Measurements from ENCODE around the gene COMMD1.

Gene COMMD1

DNA sequence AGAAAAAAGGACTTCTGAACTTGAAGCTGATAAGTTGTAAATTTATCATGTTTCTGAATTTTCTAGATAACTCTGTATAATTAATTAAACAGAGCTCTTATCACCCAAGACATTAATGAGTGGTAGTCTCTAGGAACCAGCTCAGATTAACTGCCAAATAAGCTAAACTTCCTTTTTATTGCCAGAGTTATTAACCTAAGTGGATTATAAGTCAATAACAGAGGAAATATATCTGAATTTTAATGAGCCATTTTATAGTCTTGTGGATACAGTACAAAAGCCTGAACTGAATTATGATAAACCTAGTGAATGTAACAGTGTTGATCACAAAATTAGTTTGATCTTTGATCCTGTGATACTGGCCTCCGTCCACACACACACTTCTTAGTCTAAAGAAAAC is 111.5 kb downstream of the COMMD1 start (continued):
- TF ChIP-seq ZNF174 (tag by site-specific recombination; IDR thresholded peaks at IDR 0.05) (no peak), OSR2 (tag by site-specific recombination; IDR thresholded peaks at IDR 0.05) (0 out of 2 replicates have a peak, but pooled peaks have one; percentile 8), FEZF1 (tag by site-specific recombination; IDR thresholded peaks at IDR 0.05) (no peak), ZNF843 (tag by site-specific recombination; IDR thresholded peaks at IDR 0.05) (0 out of 2 replicates have a peak, but pooled peaks have one; percentile 39)

DNA sequence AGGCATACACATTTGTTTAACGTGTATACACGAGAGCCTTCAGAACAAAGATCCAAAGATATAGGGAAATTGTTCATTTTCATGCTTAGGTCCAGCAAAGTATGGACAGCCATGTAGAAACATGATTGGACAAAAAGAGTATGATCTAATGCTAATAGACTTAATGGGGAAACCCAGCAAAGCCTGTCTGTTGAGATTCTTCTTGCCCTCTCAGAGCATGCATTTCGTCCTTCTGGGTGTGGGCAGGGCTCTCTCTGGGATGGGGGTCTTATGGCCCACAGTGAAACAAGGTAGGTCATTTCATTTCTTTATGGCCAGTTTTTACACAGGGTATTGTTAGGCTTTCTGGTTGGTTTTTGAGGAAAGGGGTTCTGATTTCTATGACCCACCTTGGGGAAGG is 124.4 kb downstream of the COMMD1 start:
- CTCF ChIA-PET: no interaction called here
- Histone ChIP-seq H3K9me3 (ENCODE audit: control insufficient read depth, insufficient read depth, low read depth, low read length) (no peaks in the 10 kb centered on the region), H3K27ac (ENCODE audit: extremely low read depth, low read depth, low read length) (no peak overlapping the region), H3K4me3 (ENCODE audit: low read depth, low read length) (no peak overlapping the region), H3K4me1 (ENCODE audit: control insufficient read depth, insufficient read depth, low read length) (peaks cover 6% of the 10 kb centered on the region; the same call in 1 of the 2 replicates), H3K36me3 (ENCODE audit: control insufficient read depth in 2 of 2, insufficient read depth in 1 of 2, low read length in 2 of 2) (no peaks in the 10 kb centered on the region)
- POLR2A ChIA-PET: no interaction called here
- TF ChIP-seq ZNF184 (tag by site-specific recombination; IDR thresholded peaks at IDR 0.05) (no peak), ZNF830 (tag by site-specific recombination; IDR thresholded peaks at IDR 0.05; ENCODE audit: low read depth) (no peak), SP2 (tag by site-specific recombination; IDR thresholded peaks at IDR 0.05) (no peak), ZNF777 (tag by site-specific recombination; IDR thresholded peaks at IDR 0.05; ENCODE audit: borderline replicate concordance) (no peak), SCRT1 (tag by site-specific recombination; IDR thresholded peaks at IDR 0.05; ENCODE audit: borderline replicate concordance) (no peak), GLIS2 (tag by site-specific recombination; IDR thresholded peaks at IDR 0.05) (no peak), ZNF341 (tag by site-specific recombination; IDR thresholded peaks at IDR 0.05; ENCODE audit: low read depth) (no peak), YY1 (tag by site-specific recombination; IDR thresholded peaks at IDR 0.05) (no peak), ZBTB6 (tag by site-specific recombination; IDR thresholded peaks at IDR 0.05) (no peak), ZSCAN23 (tag by site-specific recombination; IDR thresholded peaks at IDR 0.05) (no peak), ZNF558 (tag by site-specific recombination; IDR thresholded peaks at IDR 0.05) (no peak), SCRT2 (tag by site-specific recombination; IDR thresholded peaks at IDR 0.05) (no peak)
- TF ChIP-seq, protein P1, sequence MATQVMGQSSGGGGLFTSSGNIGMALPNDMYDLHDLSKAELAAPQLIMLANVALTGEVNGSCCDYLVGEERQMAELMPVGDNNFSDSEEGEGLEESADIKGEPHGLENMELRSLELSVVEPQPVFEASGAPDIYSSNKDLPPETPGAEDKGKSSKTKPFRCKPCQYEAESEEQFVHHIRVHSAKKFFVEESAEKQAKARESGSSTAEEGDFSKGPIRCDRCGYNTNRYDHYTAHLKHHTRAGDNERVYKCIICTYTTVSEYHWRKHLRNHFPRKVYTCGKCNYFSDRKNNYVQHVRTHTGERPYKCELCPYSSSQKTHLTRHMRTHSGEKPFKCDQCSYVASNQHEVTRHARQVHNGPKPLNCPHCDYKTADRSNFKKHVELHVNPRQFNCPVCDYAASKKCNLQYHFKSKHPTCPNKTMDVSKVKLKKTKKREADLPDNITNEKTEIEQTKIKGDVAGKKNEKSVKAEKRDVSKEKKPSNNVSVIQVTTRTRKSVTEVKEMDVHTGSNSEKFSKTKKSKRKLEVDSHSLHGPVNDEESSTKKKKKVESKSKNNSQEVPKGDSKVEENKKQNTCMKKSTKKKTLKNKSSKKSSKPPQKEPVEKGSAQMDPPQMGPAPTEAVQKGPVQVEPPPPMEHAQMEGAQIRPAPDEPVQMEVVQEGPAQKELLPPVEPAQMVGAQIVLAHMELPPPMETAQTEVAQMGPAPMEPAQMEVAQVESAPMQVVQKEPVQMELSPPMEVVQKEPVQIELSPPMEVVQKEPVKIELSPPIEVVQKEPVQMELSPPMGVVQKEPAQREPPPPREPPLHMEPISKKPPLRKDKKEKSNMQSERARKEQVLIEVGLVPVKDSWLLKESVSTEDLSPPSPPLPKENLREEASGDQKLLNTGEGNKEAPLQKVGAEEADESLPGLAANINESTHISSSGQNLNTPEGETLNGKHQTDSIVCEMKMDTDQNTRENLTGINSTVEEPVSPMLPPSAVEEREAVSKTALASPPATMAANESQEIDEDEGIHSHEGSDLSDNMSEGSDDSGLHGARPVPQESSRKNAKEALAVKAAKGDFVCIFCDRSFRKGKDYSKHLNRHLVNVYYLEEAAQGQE (tag by site-specific recombination; IDR thresholded peaks at IDR 0.05): no peak
- TF ChIP-seq, protein P2, sequence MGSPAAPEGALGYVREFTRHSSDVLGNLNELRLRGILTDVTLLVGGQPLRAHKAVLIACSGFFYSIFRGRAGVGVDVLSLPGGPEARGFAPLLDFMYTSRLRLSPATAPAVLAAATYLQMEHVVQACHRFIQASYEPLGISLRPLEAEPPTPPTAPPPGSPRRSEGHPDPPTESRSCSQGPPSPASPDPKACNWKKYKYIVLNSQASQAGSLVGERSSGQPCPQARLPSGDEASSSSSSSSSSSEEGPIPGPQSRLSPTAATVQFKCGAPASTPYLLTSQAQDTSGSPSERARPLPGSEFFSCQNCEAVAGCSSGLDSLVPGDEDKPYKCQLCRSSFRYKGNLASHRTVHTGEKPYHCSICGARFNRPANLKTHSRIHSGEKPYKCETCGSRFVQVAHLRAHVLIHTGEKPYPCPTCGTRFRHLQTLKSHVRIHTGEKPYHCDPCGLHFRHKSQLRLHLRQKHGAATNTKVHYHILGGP (tag by site-specific recombination; IDR thresholded peaks at IDR 0.05): no peak

DNA sequence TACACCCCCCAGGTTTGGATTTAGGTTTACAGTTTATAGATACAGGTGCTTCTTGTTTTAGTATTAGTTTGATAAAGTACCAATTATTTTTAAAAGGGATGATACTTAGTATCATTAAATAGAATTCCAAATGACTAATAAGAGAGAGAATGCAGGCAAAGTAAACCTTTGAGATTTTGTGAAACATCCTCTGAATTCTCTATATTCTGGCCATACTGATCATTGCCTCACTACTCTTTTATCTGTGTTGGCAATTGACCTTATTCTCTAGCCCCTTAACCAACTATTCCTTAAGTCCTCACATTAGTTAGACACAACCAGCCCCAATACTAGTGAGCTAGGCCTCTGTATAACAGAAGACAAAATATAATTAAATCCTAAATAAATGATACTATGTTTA is 125.4 kb downstream of the COMMD1 start:
- no peaks in the 10 kb centered on the region for H3K36me3 ChIP-seq (ENCODE audit: control insufficient read depth in 2 of 2, insufficient read depth in 1 of 2, low read length in 2 of 2)
- peaks cover 6% of the 10 kb centered on the region; the same call in 1 of the 2 replicates for H3K4me1 ChIP-seq (ENCODE audit: control insufficient read depth, insufficient read depth, low read length)
- ChIA-PET POLR2A (no interaction called here), CTCF (no interaction called here)
- H3K27ac ChIP-seq (ENCODE audit: extremely low read depth, low read depth, low read length): no peak overlapping the region
- H3K4me3 ChIP-seq (ENCODE audit: low read depth, low read length): no peak overlapping the region
- H3K9me3 ChIP-seq (ENCODE audit: control insufficient read depth, insufficient read depth, low read depth, low read length): no peaks in the 10 kb centered on the region
- TF ChIP-seq ZNF664 (tag by site-specific recombination; IDR thresholded peaks at IDR 0.05): no peak
- no peak for TF ChIP-seq ZNF558 (tag by site-specific recombination; IDR thresholded peaks at IDR 0.05)
- no peak for TF ChIP-seq ZNF473 (tag by site-specific recombination; IDR thresholded peaks at IDR 0.05)
- TF ChIP-seq, protein P3, sequence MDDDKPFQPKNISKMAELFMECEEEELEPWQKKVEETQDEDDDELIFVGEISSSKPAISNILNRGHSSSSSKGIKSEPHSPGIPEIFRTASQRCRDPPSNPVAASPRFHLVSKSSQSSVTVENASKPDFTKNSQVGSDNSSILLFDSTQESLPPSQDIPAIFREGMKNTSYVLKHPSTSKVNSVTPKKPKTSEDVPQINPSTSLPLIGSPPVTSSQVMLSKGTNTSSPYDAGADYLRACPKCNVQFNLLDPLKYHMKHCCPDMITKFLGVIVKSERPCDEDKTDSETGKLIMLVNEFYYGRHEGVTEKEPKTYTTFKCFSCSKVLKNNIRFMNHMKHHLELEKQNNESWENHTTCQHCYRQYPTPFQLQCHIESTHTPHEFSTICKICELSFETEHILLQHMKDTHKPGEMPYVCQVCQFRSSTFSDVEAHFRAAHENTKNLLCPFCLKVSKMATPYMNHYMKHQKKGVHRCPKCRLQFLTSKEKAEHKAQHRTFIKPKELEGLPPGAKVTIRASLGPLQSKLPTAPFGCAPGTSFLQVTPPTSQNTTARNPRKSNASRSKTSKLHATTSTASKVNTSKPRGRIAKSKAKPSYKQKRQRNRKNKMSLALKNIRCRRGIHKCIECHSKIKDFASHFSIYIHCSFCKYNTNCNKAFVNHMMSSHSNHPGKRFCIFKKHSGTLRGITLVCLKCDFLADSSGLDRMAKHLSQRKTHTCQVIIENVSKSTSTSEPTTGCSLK (tag by site-specific recombination; IDR thresholded peaks at IDR 0.05): no peak
- TF ChIP-seq HOXD13 (CRISPR knock-in tag; IDR thresholded peaks at IDR 0.05; ENCODE audit: borderline replicate concordance): no peak
- no peak for TF ChIP-seq ZNF423 (tag by site-specific recombination; IDR thresholded peaks at IDR 0.05)
- no peak for TF ChIP-seq ZNF302 (tag by site-specific recombination; IDR thresholded peaks at IDR 0.05; ENCODE audit: low read depth)
- TF ChIP-seq KLF8 (tag by site-specific recombination; IDR thresholded peaks at IDR 0.05): no peak
- no peak for TF ChIP-seq ZNF76 (tag by site-specific recombination; IDR thresholded peaks at IDR 0.05; ENCODE audit: borderline replicate concordance, low read depth)
